ENCODE data around the gene DLG2. TPM values are rescaled to one million over a fixed set of nuclear protein-coding genes. Genes with fewer than 3 reads are reported as not detected.
"Not testable (repeated sequence)": the region's sequence is repeated elsewhere in the genome, so short reads cannot be mapped to it uniquely, and the experiment has no call there.

The DLG2 gene
- polyA plus RNA-seq, 1 experiment = 0.68 TPM

DNA sequence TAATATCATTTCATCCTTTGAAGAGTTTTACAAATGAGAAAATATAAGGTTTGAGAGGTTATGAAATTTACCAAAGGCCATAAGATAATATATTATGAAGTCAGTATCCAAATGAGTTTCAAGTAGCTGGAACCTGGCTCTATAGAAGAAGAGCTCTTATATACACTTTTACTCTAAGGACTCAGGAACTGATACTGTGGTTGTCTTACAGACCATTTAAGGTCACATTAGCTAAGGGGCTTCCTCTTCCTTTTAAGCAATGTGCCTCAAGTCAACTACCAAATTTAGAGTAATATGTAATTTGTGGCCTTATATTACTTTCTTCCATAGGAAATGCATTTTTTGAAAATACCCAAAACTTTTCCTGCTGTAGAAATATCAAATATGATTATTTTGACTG is 369.3 kb downstream of the DLG2 start:
- no peak for DNase-seq (ENCODE audit: low read depth, low spot score)
- no peak overlapping the region for H3K27ac ChIP-seq (ENCODE audit: low read depth, low read length)
- CTCF ChIA-PET = no interaction called here
- POLR2A ChIA-PET = no interaction called here
- TF ChIP-seq, protein P1, sequence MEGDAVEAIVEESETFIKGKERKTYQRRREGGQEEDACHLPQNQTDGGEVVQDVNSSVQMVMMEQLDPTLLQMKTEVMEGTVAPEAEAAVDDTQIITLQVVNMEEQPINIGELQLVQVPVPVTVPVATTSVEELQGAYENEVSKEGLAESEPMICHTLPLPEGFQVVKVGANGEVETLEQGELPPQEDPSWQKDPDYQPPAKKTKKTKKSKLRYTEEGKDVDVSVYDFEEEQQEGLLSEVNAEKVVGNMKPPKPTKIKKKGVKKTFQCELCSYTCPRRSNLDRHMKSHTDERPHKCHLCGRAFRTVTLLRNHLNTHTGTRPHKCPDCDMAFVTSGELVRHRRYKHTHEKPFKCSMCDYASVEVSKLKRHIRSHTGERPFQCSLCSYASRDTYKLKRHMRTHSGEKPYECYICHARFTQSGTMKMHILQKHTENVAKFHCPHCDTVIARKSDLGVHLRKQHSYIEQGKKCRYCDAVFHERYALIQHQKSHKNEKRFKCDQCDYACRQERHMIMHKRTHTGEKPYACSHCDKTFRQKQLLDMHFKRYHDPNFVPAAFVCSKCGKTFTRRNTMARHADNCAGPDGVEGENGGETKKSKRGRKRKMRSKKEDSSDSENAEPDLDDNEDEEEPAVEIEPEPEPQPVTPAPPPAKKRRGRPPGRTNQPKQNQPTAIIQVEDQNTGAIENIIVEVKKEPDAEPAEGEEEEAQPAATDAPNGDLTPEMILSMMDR (IDR thresholded peaks at IDR 0.05; ENCODE audit: low read depth, low read length) = no peak
- H3K27me3 ChIP-seq (ENCODE audit: control insufficient read depth, insufficient read depth, low read length) = no peaks in the 10 kb centered on the region
- H3K4me3 ChIP-seq (ENCODE audit: low read depth, low read length) = no peak overlapping the region
- H3K9me3 ChIP-seq (ENCODE audit: control insufficient read depth, insufficient read depth, low read length) = no peaks in the 10 kb centered on the region

DNA sequence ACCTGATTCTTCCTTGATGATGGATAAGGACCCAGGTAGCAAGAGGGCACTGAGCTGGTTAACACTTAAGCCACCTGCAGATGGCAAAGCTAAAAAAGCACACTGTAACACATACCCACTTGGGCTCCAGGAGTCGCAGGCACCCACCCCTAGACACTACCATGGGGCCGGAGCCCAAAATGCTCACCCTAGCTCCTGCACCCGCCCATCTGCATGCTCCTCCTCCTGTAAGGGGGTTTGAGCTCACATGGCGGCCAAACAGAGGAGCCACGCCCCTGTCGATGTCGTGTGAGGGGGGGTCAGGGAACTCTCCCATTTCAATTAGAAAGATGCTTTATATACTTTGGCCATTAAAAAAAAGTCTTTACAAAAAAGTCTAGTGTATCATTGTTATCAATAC is 370.7 kb downstream of the DLG2 start:
- no peaks in the 10 kb centered on the region for H3K9me3 ChIP-seq (ENCODE audit: control insufficient read depth, insufficient read depth, low read length)
- no peak overlapping the region for H3K4me3 ChIP-seq (ENCODE audit: low read depth, low read length)
- TF ChIP-seq, protein P1 (IDR thresholded peaks at IDR 0.05; ENCODE audit: low read depth, low read length) = no peak
- no peak for DNase-seq (ENCODE audit: low read depth, low spot score)
- H3K27me3 ChIP-seq (ENCODE audit: control insufficient read depth, insufficient read depth, low read length) = no peaks in the 10 kb centered on the region
- ChIA-PET POLR2A (no interaction called here), CTCF (no interaction called here)
- no peak overlapping the region for H3K27ac ChIP-seq (ENCODE audit: low read depth, low read length)

DNA sequence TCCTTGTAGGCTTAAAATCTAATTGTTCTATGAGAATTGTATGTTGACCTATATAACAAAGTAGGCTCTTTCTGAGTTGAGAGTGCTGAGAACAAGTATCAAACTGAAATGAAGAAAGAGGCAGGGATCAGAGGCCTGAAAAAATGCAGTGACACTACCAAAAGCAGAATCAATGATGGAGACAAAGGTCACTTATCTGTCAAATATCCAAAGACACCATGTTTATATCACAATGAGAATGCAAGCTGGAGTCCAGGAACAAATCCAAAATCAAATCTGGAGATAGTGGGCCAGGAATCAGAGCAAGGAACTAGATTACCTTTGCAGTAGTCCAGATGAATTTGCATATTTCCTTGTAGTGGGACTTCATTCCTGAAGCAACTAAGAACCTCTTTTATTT is 377.7 kb downstream of the DLG2 start:
- H3K27me3 ChIP-seq (ENCODE audit: control insufficient read depth, insufficient read depth, low read length) = no peaks in the 10 kb centered on the region
- ChIA-PET CTCF (no interaction called here), POLR2A (no interaction called here)
- no peak overlapping the region for H3K27ac ChIP-seq (ENCODE audit: low read depth, low read length)
- no peak overlapping the region for H3K4me3 ChIP-seq (ENCODE audit: low read depth, low read length)
- TF ChIP-seq, protein P1 (IDR thresholded peaks at IDR 0.05; ENCODE audit: low read depth, low read length) = no peak
- no peaks in the 10 kb centered on the region for H3K9me3 ChIP-seq (ENCODE audit: control insufficient read depth, insufficient read depth, low read length)
- DNase-seq (ENCODE audit: low read depth, low spot score) = no peak

DNA sequence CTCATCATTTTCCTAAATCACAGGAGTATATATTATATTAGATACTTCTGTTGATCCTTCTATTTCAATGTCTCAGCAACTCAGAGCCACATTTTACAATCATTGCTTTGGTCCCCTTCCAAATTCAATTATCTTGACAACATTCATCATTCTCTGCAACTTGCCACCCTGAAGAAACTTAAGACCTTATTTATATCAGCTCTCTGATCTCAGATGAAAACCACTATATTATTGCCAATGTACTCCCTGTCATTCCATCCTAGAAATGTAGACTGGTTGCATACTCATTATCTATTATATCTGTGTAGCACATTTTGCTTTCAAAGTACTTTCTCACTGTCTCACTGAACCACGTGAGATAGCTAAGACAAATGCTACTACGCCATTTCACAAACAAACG is 379.3 kb downstream of the DLG2 start:
- Histone ChIP-seq H3K27me3 (ENCODE audit: control insufficient read depth, insufficient read depth, low read length) (no peaks in the 10 kb centered on the region), H3K27ac (ENCODE audit: low read depth, low read length) (no peak overlapping the region), H3K4me3 (ENCODE audit: low read depth, low read length) (no peak overlapping the region), H3K9me3 (ENCODE audit: control insufficient read depth, insufficient read depth, low read length) (no peaks in the 10 kb centered on the region)
- POLR2A ChIA-PET = no interaction called here
- CTCF ChIA-PET = no interaction called here
- TF ChIP-seq, protein P1 (IDR thresholded peaks at IDR 0.05; ENCODE audit: low read depth, low read length) = no peak
- DNase-seq (ENCODE audit: low read depth, low spot score) = no peak

DNA sequence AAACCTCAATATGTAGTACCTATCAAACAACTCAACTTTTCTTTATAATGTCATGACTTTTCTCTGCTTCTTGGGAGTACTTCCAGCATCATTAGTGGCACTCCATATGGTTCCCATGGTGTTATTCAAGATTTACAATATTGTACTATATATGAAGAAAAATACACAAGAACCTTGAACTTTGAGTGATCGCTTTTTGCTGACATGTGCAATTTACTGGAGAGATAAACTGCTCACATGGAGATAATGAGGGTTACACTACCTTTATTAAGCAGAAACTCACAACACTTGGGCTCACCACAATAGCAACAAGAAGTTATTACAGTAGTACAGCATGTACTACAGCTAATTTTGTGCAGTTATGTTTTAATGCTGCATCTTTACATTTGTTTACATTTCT is 388.2 kb downstream of the DLG2 start:
- Histone ChIP-seq H3K4me3 (ENCODE audit: low read depth, low read length) (no peak overlapping the region), H3K27ac (ENCODE audit: low read depth, low read length) (no peak overlapping the region), H3K9me3 (ENCODE audit: control insufficient read depth, insufficient read depth, low read length) (no peaks in the 10 kb centered on the region), H3K27me3 (ENCODE audit: control insufficient read depth, insufficient read depth, low read length) (no peaks in the 10 kb centered on the region)
- no peak for DNase-seq (ENCODE audit: low read depth, low spot score)
- ChIA-PET CTCF (no interaction called here), POLR2A (no interaction called here)
- TF ChIP-seq, protein P1 (IDR thresholded peaks at IDR 0.05; ENCODE audit: low read depth, low read length) = no peak

DNA sequence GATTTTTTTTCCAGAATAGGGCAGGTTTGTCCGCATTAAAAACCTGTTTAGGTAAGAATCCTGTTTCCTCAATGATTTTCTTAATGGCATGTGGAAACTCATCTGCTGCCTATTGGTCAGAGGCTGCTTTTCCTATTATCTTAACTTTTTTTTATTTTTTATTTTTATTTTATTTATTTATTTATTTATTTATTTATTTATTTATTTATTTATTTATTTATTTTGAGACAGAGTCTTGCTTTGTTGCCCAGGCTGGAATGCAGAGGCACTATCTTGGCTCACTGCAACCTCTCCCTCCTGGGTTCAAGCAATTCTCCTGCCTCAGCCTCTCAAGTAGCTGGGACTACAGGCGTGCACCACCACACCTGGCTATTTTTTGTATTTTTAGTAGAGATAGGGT is 389.1 kb downstream of the DLG2 start:
- POLR2A ChIA-PET; H3K27me3 ChIP-seq (ENCODE audit: control insufficient read depth, insufficient read depth, low read length); CTCF ChIA-PET; H3K9me3 ChIP-seq (ENCODE audit: control insufficient read depth, insufficient read depth, low read length); H3K27ac ChIP-seq (ENCODE audit: low read depth, low read length); H3K4me3 ChIP-seq (ENCODE audit: low read depth, low read length); DNase-seq (ENCODE audit: low read depth, low spot score): not testable (repeated sequence)
